Measurements from ENCODE around the gene SLC35F3. TPM values are rescaled to one million over a fixed set of nuclear protein-coding genes. Genes with fewer than 3 reads are reported as not detected.

SLC35F3 gene
- polyA plus RNA-seq, 1 of the 3 experiments (the other 2 are of a cell fraction) = 0.87 TPM

DNA sequence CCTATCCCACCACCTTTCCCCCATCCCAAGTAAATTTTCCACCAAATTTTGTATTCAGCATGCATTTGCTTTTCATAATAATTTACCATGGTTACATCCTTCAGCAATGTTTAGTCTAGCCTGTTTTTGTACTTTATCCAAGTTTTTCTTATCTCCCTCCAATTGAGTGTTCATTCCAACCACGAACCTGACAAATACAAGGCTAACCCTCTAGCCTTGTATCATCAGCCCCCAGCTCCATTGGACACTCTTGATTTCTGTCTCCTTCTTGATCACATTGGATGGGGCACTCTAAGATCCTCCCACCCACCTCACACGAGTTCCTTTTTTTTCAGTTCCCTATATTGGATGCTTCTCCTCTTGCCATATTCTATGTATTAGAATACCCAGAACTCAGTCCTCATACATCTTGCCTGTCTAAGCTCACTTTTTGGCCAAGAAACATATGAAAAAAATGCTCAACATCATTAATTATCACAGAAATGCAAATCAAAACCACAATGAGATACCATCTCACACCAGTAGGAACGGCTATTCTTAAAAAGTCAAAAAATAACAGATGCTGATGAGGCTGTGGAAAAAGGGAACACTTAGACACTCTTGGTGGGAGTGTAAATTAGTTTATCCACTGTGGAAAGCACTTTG is 40.5 kb upstream of the SLC35F3 start:
- Histone ChIP-seq H3K36me3 (replicated peaks in 1 of 2; ENCODE audit: control insufficient read depth in 1 of 2, insufficient read depth in 2 of 2, low read length in 1 of 2) (no peaks in the 10 kb centered on the region), H3K27ac (ENCODE audit: low read depth in 2 of 2, low read length in 1 of 2) (no peak overlapping the region), H2AFZ (ENCODE audit: low read depth) (no peak overlapping the region), H3K79me2 (ENCODE audit: insufficient read depth) (no peaks in the 10 kb centered on the region), H3K9me2 (no peaks in the 10 kb centered on the region), H3K9ac (no peak overlapping the region), H3F3A (replicated peaks; ENCODE audit: insufficient read depth) (no peaks in the 10 kb centered on the region), H4K20me1 (ENCODE audit: insufficient read depth) (no peaks in the 10 kb centered on the region), H3K4me2 (no peak overlapping the region), H3K27me3 (ENCODE audit: insufficient read depth) (no peaks in the 10 kb centered on the region), H3K9me3 (no peaks in the 10 kb centered on the region), H3K4me1 (ENCODE audit: control insufficient read depth in 1 of 2, insufficient read depth in 2 of 2, low read depth in 1 of 2, low read length in 1 of 2) (no peaks in the 10 kb centered on the region), H3K4me3 (ENCODE audit: low read depth in 2 of 2, low read length in 1 of 2) (no peak overlapping the region)
- TF ChIP-seq JUND (IDR thresholded peaks at IDR 0.05) (no peak), FOSL2 (IDR thresholded peaks at IDR 0.05; ENCODE audit: borderline replicate concordance, low read depth) (no peak)
- TF ChIP-seq, protein P1, sequence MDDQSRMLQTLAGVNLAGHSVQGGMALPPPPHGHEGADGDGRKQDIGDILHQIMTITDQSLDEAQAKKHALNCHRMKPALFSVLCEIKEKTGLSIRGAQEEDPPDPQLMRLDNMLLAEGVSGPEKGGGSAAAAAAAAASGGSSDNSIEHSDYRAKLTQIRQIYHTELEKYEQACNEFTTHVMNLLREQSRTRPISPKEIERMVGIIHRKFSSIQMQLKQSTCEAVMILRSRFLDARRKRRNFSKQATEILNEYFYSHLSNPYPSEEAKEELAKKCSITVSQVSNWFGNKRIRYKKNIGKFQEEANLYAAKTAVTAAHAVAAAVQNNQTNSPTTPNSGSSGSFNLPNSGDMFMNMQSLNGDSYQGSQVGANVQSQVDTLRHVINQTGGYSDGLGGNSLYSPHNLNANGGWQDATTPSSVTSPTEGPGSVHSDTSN (IDR thresholded peaks at IDR 0.05) = no peak
- ChIA-PET CTCF (interaction anchor here (3.4 kb wide), 1 partner anchor 423 kb away, joined by 10 read pairs; no protein-coding TSS in a partner anchor), POLR2A (no interaction called here)
- 16% methylated on average over 3 of the region's 3 CpGs for WGBS (ENCODE audit: low lambda C conversion rate)
- DNase-seq = no peak

DNA sequence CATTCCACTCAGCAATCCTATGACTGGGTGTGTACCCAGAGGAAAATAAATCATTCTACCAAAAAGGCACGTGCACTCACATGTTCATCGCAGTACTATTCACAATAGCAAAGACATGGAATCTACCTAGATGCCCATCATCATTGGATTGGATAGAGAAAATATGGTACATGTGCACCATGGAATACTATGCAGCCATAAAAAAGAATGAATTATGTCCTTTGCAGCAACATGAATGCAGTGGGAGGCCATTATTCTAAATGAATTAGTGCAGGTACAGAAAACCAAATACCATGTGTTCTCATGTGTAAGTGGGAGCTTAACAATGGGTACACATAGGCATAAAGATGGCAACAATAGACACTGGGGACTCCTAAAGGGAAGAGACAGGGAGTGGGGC is 39.9 kb upstream of the SLC35F3 start:
- CTCF ChIA-PET = interaction anchor here (3.4 kb wide), 1 partner anchor 424 kb away, joined by 10 read pairs; no protein-coding TSS in a partner anchor
- POLR2A ChIA-PET = no interaction called here
- TF ChIP-seq, protein P2, sequence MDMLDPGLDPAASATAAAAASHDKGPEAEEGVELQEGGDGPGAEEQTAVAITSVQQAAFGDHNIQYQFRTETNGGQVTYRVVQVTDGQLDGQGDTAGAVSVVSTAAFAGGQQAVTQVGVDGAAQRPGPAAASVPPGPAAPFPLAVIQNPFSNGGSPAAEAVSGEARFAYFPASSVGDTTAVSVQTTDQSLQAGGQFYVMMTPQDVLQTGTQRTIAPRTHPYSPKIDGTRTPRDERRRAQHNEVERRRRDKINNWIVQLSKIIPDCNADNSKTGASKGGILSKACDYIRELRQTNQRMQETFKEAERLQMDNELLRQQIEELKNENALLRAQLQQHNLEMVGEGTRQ (IDR thresholded peaks at IDR 0.05; ENCODE audit: borderline replicate concordance, low read depth, low read length) = no peak
- no peak for TF ChIP-seq EP300 (IDR thresholded peaks at IDR 0.05; ENCODE audit: borderline replicate concordance in 1 of 2, low read depth in 1 of 2, low read length in 1 of 2)
- TF ChIP-seq EZH2phosphoT487 (IDR thresholded peaks at IDR 0.05; ENCODE audit: borderline replicate concordance, low read depth) = no peak
- TF ChIP-seq GATA2 (CRISPR knock-in tag; IDR thresholded peaks at IDR 0.05) = no peak
- no peak for TF ChIP-seq FOSL2 (IDR thresholded peaks at IDR 0.05; ENCODE audit: borderline replicate concordance, low read depth)
- TF ChIP-seq TAF1 (IDR thresholded peaks at IDR 0.05; ENCODE audit: borderline replicate concordance, low read depth, low read length) = no peak
- TF ChIP-seq, protein P3, sequence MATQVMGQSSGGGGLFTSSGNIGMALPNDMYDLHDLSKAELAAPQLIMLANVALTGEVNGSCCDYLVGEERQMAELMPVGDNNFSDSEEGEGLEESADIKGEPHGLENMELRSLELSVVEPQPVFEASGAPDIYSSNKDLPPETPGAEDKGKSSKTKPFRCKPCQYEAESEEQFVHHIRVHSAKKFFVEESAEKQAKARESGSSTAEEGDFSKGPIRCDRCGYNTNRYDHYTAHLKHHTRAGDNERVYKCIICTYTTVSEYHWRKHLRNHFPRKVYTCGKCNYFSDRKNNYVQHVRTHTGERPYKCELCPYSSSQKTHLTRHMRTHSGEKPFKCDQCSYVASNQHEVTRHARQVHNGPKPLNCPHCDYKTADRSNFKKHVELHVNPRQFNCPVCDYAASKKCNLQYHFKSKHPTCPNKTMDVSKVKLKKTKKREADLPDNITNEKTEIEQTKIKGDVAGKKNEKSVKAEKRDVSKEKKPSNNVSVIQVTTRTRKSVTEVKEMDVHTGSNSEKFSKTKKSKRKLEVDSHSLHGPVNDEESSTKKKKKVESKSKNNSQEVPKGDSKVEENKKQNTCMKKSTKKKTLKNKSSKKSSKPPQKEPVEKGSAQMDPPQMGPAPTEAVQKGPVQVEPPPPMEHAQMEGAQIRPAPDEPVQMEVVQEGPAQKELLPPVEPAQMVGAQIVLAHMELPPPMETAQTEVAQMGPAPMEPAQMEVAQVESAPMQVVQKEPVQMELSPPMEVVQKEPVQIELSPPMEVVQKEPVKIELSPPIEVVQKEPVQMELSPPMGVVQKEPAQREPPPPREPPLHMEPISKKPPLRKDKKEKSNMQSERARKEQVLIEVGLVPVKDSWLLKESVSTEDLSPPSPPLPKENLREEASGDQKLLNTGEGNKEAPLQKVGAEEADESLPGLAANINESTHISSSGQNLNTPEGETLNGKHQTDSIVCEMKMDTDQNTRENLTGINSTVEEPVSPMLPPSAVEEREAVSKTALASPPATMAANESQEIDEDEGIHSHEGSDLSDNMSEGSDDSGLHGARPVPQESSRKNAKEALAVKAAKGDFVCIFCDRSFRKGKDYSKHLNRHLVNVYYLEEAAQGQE (IDR thresholded peaks at IDR 0.05; ENCODE audit: low read depth, low read length) = no peak
- TF ChIP-seq, protein P4, sequence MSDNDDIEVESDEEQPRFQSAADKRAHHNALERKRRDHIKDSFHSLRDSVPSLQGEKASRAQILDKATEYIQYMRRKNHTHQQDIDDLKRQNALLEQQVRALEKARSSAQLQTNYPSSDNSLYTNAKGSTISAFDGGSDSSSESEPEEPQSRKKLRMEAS (IDR thresholded peaks at IDR 0.05; ENCODE audit: low read depth) = no peak
- no peak for TF ChIP-seq TCF12 (IDR thresholded peaks at IDR 0.05)
- TF ChIP-seq SMC3 (IDR thresholded peaks at IDR 0.05; ENCODE audit: low read depth, low read length) = no peak
- TF ChIP-seq SIN3A (IDR thresholded peaks at IDR 0.05; ENCODE audit: borderline replicate concordance, low read depth, low read length) = no peak
- TF ChIP-seq, protein P5, sequence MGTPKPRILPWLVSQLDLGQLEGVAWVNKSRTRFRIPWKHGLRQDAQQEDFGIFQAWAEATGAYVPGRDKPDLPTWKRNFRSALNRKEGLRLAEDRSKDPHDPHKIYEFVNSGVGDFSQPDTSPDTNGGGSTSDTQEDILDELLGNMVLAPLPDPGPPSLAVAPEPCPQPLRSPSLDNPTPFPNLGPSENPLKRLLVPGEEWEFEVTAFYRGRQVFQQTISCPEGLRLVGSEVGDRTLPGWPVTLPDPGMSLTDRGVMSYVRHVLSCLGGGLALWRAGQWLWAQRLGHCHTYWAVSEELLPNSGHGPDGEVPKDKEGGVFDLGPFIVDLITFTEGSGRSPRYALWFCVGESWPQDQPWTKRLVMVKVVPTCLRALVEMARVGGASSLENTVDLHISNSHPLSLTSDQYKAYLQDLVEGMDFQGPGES (IDR thresholded peaks at IDR 0.05; ENCODE audit: low read depth, low read length) = no peak
- no peak for TF ChIP-seq FOXM1 (IDR thresholded peaks at IDR 0.05; ENCODE audit: low read depth)
- TF ChIP-seq, protein P6, sequence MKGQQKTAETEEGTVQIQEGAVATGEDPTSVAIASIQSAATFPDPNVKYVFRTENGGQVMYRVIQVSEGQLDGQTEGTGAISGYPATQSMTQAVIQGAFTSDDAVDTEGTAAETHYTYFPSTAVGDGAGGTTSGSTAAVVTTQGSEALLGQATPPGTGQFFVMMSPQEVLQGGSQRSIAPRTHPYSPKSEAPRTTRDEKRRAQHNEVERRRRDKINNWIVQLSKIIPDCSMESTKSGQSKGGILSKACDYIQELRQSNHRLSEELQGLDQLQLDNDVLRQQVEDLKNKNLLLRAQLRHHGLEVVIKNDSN (IDR thresholded peaks at IDR 0.05; ENCODE audit: borderline replicate concordance, low read depth) = no peak

More for the DNA sequence above, 39.9 kb upstream of the SLC35F3 start:
- H3K79me2 ChIP-seq (ENCODE audit: insufficient read depth) = no peaks in the 10 kb centered on the region
- H3K9me2 ChIP-seq = no peaks in the 10 kb centered on the region
- no peaks in the 10 kb centered on the region for H3K4me1 ChIP-seq (ENCODE audit: control insufficient read depth in 1 of 2, insufficient read depth in 2 of 2, low read depth in 1 of 2, low read length in 1 of 2)
- H4K20me1 ChIP-seq (ENCODE audit: insufficient read depth) = no peaks in the 10 kb centered on the region
- DNase-seq = no peak
- no peaks in the 10 kb centered on the region for H3K36me3 ChIP-seq (replicated peaks in 1 of 2; ENCODE audit: control insufficient read depth in 1 of 2, insufficient read depth in 2 of 2, low read length in 1 of 2)
- H3K4me3 ChIP-seq (ENCODE audit: low read depth in 2 of 2, low read length in 1 of 2) = no peak overlapping the region
- H3K27me3 ChIP-seq (ENCODE audit: insufficient read depth) = no peaks in the 10 kb centered on the region
- no peak overlapping the region for H3K9ac ChIP-seq
- H3K27ac ChIP-seq (ENCODE audit: low read depth in 2 of 2, low read length in 1 of 2) = no peak overlapping the region
- H3K9me3 ChIP-seq = no peaks in the 10 kb centered on the region
- no peak overlapping the region for H3K4me2 ChIP-seq
- no peak overlapping the region for H2AFZ ChIP-seq (ENCODE audit: low read depth)
- 38% methylated on average over 2 of the region's 2 CpGs for WGBS (ENCODE audit: low lambda C conversion rate)
- H3F3A ChIP-seq (replicated peaks; ENCODE audit: insufficient read depth) = no peaks in the 10 kb centered on the region

Measured in SK-N-SH (cell line).